Measurements from ENCODE around the gene RIMBP2. TPM values are rescaled to one million over a fixed set of nuclear protein-coding genes. Genes with fewer than 3 reads are reported as not detected.

The RIMBP2 gene
- polyA plus RNA-seq, 1 of the 3 experiments (the other 2 are of a cell fraction), result 0.90 TPM

- no peak overlapping the region for H3K9ac ChIP-seq
- no peak for DNase-seq
- no peak overlapping the region for H2AFZ ChIP-seq (ENCODE audit: low read depth)
- H3F3A ChIP-seq (replicated peaks; ENCODE audit: insufficient read depth), result no peaks in the 10 kb centered on the region
- H3K36me3 ChIP-seq (replicated peaks in 1 of 2; ENCODE audit: control insufficient read depth in 1 of 2, insufficient read depth in 2 of 2, low read length in 1 of 2), result no peaks in the 10 kb centered on the region
- WGBS (ENCODE audit: low lambda C conversion rate), result 47% methylated on average over 13 of the region's 13 CpGs
- ChIA-PET POLR2A (no interaction called here), CTCF (no interaction called here)
- H3K79me2 ChIP-seq (ENCODE audit: insufficient read depth), result no peaks in the 10 kb centered on the region
- no peak overlapping the region for H3K27ac ChIP-seq (ENCODE audit: low read depth in 2 of 2, low read length in 1 of 2)
- H3K27me3 ChIP-seq (ENCODE audit: insufficient read depth), result no peaks in the 10 kb centered on the region
- no peaks in the 10 kb centered on the region for H3K9me2 ChIP-seq
- H4K20me1 ChIP-seq (ENCODE audit: insufficient read depth), result no peaks in the 10 kb centered on the region
- no peak overlapping the region for H3K4me2 ChIP-seq
- TF ChIP-seq FOXM1 (IDR thresholded peaks at IDR 0.05; ENCODE audit: low read depth) (no peak), RAD21 (IDR thresholded peaks at IDR 0.05; ENCODE audit: low read length) (no peak), EZH2phosphoT487 (IDR thresholded peaks at IDR 0.05; ENCODE audit: borderline replicate concordance, low read depth) (no peak), USF1 (IDR thresholded peaks at IDR 0.05; ENCODE audit: borderline replicate concordance, low read depth) (no peak), POLR2AphosphoS5 (IDR thresholded peaks at IDR 0.05; ENCODE audit: low read depth, low read length) (no peak), MAX (IDR thresholded peaks at IDR 0.05; ENCODE audit: low read depth) (no peak), ZBTB33 (IDR thresholded peaks at IDR 0.05; ENCODE audit: borderline replicate concordance, low read depth) (no peak), TCF12 (IDR thresholded peaks at IDR 0.05) (no peak), MEF2A (IDR thresholded peaks at IDR 0.05; ENCODE audit: borderline replicate concordance, low read depth) (no peak), GABPA (IDR thresholded peaks at IDR 0.05; ENCODE audit: low read depth) (no peak), FOSL2 (IDR thresholded peaks at IDR 0.05; ENCODE audit: borderline replicate concordance, low read depth) (no peak), SMC3 (IDR thresholded peaks at IDR 0.05; ENCODE audit: low read depth, low read length) (no peak), SIN3A (IDR thresholded peaks at IDR 0.05; ENCODE audit: borderline replicate concordance, low read depth, low read length) (no peak), ELF1 (IDR thresholded peaks at IDR 0.05) (no peak), YY1 (IDR thresholded peaks at IDR 0.05; ENCODE audit: low read depth) (no peak), PBX3 (IDR thresholded peaks at IDR 0.05) (no peak), NFIC (IDR thresholded peaks at IDR 0.05; ENCODE audit: borderline replicate concordance) (no peak), GATA2 (CRISPR knock-in tag; IDR thresholded peaks at IDR 0.05) (no peak), EP300 (IDR thresholded peaks at IDR 0.05; ENCODE audit: borderline replicate concordance in 1 of 2, low read depth in 1 of 2, low read length in 1 of 2) (no peak), RCOR1 (IDR thresholded peaks at IDR 0.05; ENCODE audit: low read length) (no peak)
- no peak overlapping the region for H3K4me3 ChIP-seq (ENCODE audit: low read depth in 2 of 2, low read length in 1 of 2)
- H3K9me3 ChIP-seq, result no peaks in the 10 kb centered on the region
- H3K4me1 ChIP-seq (ENCODE audit: control insufficient read depth in 1 of 2, insufficient read depth in 2 of 2, low read depth in 1 of 2, low read length in 1 of 2), result no peaks in the 10 kb centered on the region; a peak in 1 of 4 replicates
Measured at GRCh38 chr12:130493951-130494350, 222.1 kb downstream of the RIMBP2 start.

Data from SK-N-SH (cell line).